ENCODE measurements around the gene PPP6R2.
"Not testable (repeated sequence)": the region's sequence is repeated elsewhere in the genome, so short reads cannot be mapped to it uniquely, and the experiment has no call there.

The PPP6R2 gene

GRCh38 chr22:50401907-50402306 lies 58.8 kb downstream of the PPP6R2 start:
- no peak for DNase-seq

- no peak for DNase-seq
Observed at GRCh38 chr22:50403701-50404101, 60.6 kb downstream of the PPP6R2 start.

GRCh38 chr22:50406416-50407170 lies 63.5 kb downstream of the PPP6R2 start:
- no peak for DNase-seq

- DNase-seq, result no peak
Observed at GRCh38 chr22:50408311-50408710, 65.2 kb downstream of the PPP6R2 start.

GRCh38 chr22:50408954-50409353 lies 65.8 kb downstream of the PPP6R2 start:
- not testable (repeated sequence) for DNase-seq

- DNase-seq, result no peak
Observed at GRCh38 chr22:50414476-50415248, 71.5 kb downstream of the PPP6R2 start.

GRCh38 chr22:50415426-50415825 lies 72.3 kb downstream of the PPP6R2 start:
- DNase-seq, result no peak

GRCh38 chr22:50416996-50417395 lies 73.9 kb downstream of the PPP6R2 start:
- DNase-seq, result no peak

GRCh38 chr22:50417411-50418210 lies 74.5 kb downstream of the PPP6R2 start:
- DNase-seq, result no peak

- DNase-seq, result no peak
Observed at GRCh38 chr22:50418624-50419023, 75.5 kb downstream of the PPP6R2 start.

GRCh38 chr22:50419116-50419515 lies 76.0 kb downstream of the PPP6R2 start:
- DNase-seq, result no peak

- DNase-seq, result no peak
Observed at GRCh38 chr22:50420015-50420414, 76.9 kb downstream of the PPP6R2 start.

GRCh38 chr22:50420581-50420980 lies 77.5 kb downstream of the PPP6R2 start:
- DNase-seq, result no peak

GRCh38 chr22:50422046-50422445 lies 78.9 kb downstream of the PPP6R2 start:
- DNase-seq, result no peak

GRCh38 chr22:50422961-50423815 lies 80.1 kb downstream of the PPP6R2 start:
- no peak for DNase-seq

GRCh38 chr22:50423956-50424355 lies 80.8 kb downstream of the PPP6R2 start:
- no peak for DNase-seq

GRCh38 chr22:50425179-50425916 lies 82.2 kb downstream of the PPP6R2 start:
- DNase-seq, result no peak

- DNase-seq, result no peak
Observed at GRCh38 chr22:50432131-50432876, 89.2 kb downstream of the PPP6R2 start.

GRCh38 chr22:50432877-50433510 lies 89.9 kb downstream of the PPP6R2 start:
- not testable (repeated sequence) for DNase-seq

- no peak for DNase-seq
Observed at GRCh38 chr22:50434849-50435248, 91.7 kb downstream of the PPP6R2 start.

Measured in NCI-H1930 (cell line).